IPS-11a (cell line): ENCODE measurements around the gene LTF.

ENCODE experiments used
- H3K4me3 ChIP-seq: one replicate; pipeline ENCODE4 v1.5.1; 2013; ENCODE audit warnings: low read depth, low read length, control low read depth

The LTF gene

DNA sequence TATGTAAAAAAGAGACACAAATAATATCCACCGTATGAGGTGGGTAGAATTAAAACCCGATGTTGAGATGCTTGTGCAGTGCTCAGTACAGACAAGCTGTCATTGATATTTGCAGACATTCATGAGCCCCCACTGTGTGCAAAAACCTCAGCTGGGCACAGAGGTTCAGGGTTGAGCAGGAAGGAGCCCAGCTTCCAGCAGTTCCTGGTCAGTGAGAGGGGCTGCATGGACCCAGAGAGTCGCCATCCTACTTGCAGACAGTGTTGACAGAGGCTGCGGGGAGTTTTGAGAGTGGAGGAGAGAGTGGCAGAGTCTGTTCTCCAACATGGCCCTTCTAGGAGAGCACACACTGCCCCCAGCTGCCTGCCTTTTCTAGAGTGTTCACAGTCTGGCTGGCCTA is 6.1 kb upstream of the LTF start:
- H3K4me3 ChIP-seq: no peak overlapping the region

DNA sequence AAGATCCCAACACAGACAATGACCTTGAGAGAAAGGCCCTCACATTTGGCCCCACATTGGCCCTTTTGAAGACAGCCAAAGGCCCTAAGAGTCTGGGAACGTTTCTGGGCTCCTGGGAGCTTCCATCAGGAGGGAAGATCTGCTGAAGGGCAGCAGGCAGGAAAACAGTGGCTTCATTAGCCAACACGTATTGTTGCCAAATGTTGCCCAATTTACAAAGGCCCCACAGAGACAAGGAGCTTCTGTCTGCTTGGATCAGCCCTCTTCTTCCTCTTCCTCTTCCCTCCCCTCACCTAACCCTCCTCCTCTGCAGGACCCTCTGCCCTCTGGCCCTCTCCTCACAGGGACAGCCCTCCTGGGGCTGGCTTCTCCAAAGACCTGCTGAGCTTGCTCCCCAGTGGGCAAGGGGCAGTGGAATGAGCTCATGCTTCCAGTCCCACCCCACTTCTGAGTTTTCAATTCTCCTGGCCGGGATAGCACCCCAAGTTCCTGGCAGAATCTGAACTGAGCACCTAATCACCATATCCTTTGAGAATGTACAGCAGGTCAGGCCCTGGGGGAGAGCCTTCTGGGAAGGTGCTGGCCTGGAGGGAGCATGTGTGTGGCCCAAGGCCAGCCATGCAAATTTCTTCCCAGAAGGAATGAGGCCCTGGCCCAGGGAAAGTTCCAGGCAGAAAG is 5.1 kb upstream of the LTF start:
- H3K4me3 ChIP-seq: no peak overlapping the region

- H3K4me3 ChIP-seq: no peak overlapping the region
These were observed 4.3 kb upstream of the LTF start for GRCh38 chr3:46468753-46469600.

GRCh38 chr3:46467562-46467961 is 2.9 kb upstream of the LTF start:
- no peak overlapping the region for H3K4me3 ChIP-seq

DNA sequence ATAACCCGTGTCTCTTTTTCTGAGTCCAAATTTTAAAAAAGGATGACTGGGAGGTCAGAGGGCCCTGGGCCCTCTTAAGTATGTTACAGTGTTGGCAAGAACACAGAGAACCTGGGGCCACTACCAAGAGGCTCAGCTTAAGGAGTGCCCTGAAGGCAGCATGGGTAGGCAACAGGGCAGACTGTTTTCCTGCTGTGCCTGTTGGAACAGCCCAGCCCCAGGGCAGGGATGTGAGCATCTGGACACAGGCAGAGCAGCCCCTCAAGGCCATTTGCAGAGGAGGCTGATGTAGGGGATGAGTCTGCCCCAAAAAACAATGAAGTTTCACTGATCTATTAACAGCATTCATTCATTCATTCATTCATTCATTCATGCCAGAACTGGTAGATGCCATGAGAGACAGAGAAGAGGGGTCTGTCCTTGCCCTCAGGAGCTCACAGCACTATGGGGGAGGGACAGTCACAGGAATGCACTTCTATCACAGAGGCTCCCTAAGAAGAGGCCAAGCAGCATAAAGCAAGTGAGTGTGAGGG is 2.2 kb upstream of the LTF start:
- no peak overlapping the region for H3K4me3 ChIP-seq

DNA sequence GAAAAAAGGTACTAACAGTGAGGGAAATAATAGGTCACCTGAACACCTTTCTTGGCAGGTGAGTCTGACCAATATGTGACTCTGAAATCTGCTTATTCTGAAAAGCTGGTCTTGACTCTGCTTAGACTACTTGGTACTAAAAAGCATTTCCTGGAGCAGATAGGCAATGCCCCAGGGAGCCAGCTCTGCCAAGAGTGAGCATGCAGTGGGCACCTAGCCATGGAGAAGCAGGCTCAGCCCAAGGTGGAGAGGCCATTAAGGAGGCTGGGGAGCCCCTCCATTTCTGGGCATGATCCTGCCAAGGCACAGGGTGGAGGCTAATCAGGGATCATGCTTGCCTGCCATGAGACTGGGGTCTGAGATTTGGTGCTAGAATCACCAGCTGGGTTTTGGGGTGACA is 1.6 kb upstream of the LTF start:
- H3K4me3 ChIP-seq: no peak overlapping the region

DNA sequence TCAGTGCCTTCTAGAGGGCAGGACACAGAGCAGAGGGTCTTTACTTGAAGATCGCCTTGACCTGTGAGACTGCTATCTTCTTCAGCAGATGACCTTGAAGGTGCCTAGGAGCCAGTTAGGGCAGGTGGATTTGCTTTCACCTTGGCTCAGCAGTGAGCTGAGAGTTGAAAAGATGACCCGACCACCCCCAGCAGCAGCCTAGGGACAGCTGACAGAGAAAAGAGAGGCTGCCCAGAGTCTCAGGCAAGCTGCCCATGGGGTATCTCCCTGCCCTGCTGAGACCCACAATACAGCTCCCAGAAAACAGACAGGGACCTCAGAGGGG is 453 bp upstream of the LTF start:
- no peak overlapping the region for H3K4me3 ChIP-seq

DNA sequence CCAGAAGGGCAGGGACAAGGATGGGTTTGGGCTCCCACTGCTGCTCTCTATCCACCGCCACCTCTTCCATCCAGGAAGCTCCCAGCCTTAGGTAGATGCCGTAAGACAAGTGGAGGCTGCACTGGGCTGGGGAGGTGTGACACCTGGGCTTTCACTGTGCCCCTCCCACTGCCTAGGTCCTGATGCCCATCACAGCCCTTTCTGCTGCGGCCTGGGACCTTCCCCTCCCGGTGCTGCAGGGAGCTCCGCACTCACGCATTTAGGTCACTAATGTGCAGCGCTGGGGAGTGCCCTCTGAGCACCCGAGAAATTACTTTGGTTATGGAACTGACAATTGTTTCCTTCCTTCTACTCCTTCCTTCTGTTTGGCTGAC is 850 bp downstream of the LTF start:
- no peak overlapping the region for H3K4me3 ChIP-seq

DNA sequence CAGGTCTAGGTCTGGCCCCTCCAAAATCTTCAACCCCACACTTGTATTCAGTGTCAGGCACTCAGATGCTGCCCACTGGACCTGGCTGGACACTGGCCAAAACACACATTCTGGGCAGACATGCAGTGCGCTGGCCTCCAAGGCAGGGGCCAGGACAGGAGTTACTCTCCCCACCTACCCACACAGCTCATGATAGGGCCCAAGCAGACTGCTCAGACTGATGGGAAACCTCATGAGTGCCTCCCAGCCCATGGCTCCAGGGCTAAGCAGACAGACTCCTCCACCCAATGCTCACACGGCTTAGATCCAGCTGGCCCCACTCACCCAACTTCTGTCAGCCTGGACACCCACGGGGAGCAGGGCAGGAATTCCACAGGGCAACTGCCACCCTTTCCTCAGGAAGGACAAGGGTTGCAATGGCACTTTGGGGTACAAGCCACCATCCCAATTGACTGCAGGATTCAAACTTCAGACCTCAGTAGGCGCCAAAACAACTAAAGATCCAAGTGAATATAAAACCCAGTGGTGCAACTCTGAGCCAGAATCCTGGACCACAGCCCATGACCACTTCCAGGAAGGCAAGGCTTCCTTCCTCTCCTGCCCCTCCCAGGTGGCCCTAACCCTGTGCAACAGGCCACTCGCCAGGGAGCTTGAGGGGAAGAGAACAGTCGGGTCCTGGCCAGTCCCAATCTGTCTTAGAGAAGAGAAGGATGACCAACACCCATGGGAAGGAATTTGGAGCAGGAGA is 1.4 kb downstream of the LTF start:
- H3K4me3 ChIP-seq: no peak overlapping the region

GRCh38 chr3:46462511-46462910 is 2.2 kb downstream of the LTF start:
- no peak overlapping the region for H3K4me3 ChIP-seq

DNA sequence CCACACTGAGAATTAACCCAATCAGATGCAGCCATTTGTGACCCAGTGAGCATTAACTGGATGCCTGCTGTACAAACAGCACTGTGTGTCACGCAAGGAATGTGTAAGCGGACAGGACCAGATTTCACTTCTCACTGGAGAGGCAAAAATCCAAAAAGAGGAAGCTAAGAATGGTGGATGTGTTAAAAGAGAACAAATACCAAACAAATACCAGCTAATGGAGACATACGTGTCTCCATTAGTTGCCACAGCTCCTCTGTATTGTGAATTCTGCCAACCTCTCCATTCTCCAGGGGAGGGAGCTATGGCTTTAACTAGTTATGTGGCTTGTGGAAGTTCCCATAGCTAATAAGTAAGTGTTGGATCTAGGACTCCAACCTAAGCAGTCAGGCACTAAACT is 2.6 kb downstream of the LTF start:
- H3K4me3 ChIP-seq: no peak overlapping the region

GRCh38 chr3:46460051-46460450 is 4.7 kb downstream of the LTF start:
- H3K4me3 ChIP-seq: no peak overlapping the region

GRCh38 chr3:46456118-46456517 is 8.6 kb downstream of the LTF start:
- no peak overlapping the region for H3K4me3 ChIP-seq

DNA sequence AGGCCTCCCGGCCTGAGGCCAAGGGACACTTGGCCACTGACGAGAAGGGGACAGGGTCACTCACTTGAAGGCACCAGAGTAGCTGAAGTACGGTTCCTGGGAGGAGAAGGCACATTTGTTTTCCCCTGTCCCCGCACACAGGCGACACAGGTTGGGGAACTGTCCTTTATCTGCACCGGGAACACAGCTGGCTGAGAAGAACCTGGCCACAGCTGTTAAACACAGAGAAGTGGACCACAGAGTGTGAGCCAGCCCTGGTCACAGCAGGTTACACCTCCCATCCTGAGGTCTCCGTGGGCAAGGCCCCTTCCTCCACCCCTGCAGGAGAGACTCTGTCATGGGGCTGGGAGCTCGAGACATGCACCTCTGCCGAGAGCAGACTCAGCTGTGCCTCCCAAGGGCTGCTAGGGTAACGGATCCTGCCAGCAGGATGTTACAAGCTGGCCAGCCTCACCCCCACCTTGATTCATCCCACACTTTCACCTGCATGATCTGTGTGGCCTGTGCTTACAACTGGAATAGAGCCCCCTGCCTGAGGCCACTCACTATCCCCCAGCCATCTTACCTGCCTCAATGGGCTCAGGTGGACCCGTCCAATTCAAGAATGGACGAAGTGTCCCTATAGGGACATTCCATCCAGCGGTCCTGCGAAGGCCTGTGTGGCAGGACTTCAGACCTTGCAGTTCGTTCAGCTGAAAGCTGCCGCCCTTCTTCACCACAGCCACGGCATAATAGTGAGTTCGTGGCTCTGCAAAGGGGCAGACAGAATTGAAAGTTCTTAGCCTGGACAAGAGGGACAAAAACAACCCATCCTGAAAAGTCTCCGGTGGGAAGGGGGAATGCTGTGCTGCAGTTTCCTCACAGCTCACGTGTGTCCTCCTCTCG is 9.2 kb downstream of the LTF start:
- H3K4me3 ChIP-seq: no peak overlapping the region

- no peak overlapping the region for H3K4me3 ChIP-seq
These were observed 10.1 kb downstream of the LTF start for GRCh38 chr3:46454606-46455005.

- no peak overlapping the region for H3K4me3 ChIP-seq
These were observed 10.5 kb downstream of the LTF start for GRCh38 chr3:46454209-46454595.

DNA sequence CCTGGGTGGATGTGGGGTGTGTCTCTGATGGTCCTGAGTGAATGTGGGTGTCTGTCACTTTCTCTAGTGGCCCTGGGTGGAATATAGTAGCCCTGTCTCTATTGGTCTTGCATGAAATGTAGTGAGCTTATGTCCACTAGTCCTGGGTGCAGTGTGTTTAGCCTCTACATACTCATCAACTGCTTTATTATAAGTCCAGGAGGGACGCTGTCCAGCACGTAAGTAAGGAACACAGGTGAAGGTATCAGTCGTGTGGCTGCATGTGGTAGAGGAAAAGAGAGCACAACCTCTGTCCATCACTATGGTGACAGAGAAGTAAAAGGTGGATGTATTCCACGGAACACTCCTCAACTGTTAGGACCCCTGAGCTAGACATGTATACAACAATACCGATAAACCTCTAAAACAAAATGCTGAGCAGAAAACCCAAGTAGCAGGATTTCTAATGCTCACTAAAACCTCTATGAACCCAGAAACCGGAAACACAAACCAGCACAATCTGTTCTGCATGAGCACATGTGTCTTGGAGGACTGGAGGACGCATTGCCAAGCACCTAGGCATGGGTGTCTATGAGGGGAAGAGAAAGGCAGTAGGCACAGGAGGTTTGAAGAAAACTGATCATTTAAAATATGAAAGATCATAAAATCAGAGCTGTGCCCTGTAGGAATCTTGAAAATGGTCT is 11.0 kb downstream of the LTF start:
- no peak overlapping the region for H3K4me3 ChIP-seq

DNA sequence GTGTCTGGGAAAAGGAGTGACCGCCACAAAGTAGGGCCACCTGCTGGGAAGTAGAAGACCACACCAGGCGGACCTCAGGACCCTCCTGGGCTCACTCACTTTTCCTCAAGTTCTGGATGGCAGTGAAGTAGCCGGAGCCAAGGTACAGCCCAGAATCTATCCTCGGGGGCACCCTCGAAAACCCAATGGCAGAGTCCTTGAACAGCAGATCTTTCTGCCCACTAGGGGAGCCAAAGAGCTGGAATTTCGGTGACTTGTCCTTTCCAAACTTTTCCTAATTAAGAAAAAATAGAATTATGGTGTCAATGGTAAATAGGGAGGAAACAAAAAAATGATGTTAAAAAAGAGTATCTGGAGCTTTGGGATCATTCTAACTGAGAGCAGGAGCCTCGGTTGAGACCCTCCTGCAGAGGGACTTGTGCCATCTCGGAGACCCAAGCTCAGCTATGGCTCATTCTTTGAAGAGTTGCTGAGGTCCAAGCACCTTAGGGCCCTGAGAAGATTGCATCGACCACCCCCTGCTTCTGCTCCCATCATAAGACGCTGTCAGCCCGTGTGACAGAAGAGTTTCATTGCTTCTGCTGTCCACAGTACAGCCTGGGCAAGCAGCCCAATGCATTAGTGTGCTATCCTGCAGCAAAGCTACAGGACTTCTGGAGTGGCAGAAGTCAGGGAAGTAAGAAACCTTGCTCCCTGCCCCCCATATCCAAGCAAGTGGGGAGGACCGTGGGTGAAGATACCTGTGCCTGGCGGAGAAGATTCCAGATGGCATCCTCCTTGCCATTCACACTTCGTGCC is 14.8 kb downstream of the LTF start:
- H3K4me3 ChIP-seq: no peak overlapping the region

- no peak overlapping the region for H3K4me3 ChIP-seq
These were observed 16.0 kb downstream of the LTF start for GRCh38 chr3:46448721-46449120.
